HG03039 (cell line): Measurements from ENCODE around the gene FAF1.

Experiments used
- ATAC-seq: cut with Tn5 transposase; IDR thresholded peaks from one replicate; pipeline ENCODE4 v1.9.1; 2021; ENCODE audit warnings: mild to moderate bottlenecking, moderate library complexity; ENCODE audit not compliant: unreplicated experiment

Gene FAF1

GRCh38 chr1:50705699-50706098 is 254.4 kb downstream of the FAF1 start:
- ATAC-seq: no peak

GRCh38 chr1:50705041-50705440 is 255.0 kb downstream of the FAF1 start:
- no peak for ATAC-seq

GRCh38 chr1:50704126-50704525 is 255.9 kb downstream of the FAF1 start:
- ATAC-seq: no peak

GRCh38 chr1:50703240-50703639 is 256.8 kb downstream of the FAF1 start:
- ATAC-seq: no peak

GRCh38 chr1:50702395-50702794 is 257.7 kb downstream of the FAF1 start:
- no peak for ATAC-seq

- ATAC-seq: no peak
Observed at GRCh38 chr1:50701706-50702317, 258.3 kb downstream of the FAF1 start.

- no peak for ATAC-seq
Observed at GRCh38 chr1:50700621-50701020, 259.4 kb downstream of the FAF1 start.

- no peak for ATAC-seq
Observed at GRCh38 chr1:50700214-50700613, 259.9 kb downstream of the FAF1 start.

GRCh38 chr1:50699795-50700194 is 260.3 kb downstream of the FAF1 start:
- ATAC-seq: no peak

GRCh38 chr1:50697440-50698421 is 262.3 kb downstream of the FAF1 start:
- ATAC-seq: no peak

GRCh38 chr1:50693829-50694228 is 266.2 kb downstream of the FAF1 start:
- no peak for ATAC-seq

GRCh38 chr1:50684185-50684584 is 275.9 kb downstream of the FAF1 start:
- no peak for ATAC-seq

GRCh38 chr1:50681931-50682330 is 278.1 kb downstream of the FAF1 start:
- ATAC-seq: no peak

- no peak for ATAC-seq
Observed at GRCh38 chr1:50667710-50668356, 292.2 kb downstream of the FAF1 start.

GRCh38 chr1:50667272-50667671 is 292.8 kb downstream of the FAF1 start:
- ATAC-seq: no peak

- no peak for ATAC-seq
Observed at GRCh38 chr1:50666849-50667248, 293.2 kb downstream of the FAF1 start.

GRCh38 chr1:50665413-50665812 is 294.7 kb downstream of the FAF1 start:
- ATAC-seq: no peak

GRCh38 chr1:50661626-50662025 is 298.4 kb downstream of the FAF1 start:
- no peak for ATAC-seq

- ATAC-seq: no peak
Observed at GRCh38 chr1:50659107-50659662, 300.9 kb downstream of the FAF1 start.

- ATAC-seq: no peak
Observed at GRCh38 chr1:50658459-50659076, 301.5 kb downstream of the FAF1 start.

- no peak for ATAC-seq
Observed at GRCh38 chr1:50656931-50657330, 303.1 kb downstream of the FAF1 start.
